H1 (cell line): ENCODE data around the gene MYH11. TPM values are rescaled to one million over a fixed set of nuclear protein-coding genes. Genes with fewer than 3 reads are reported as not detected.

ENCODE experiments used
- ATF2 ChIP-seq: IDR thresholded peaks from 2 replicates; pipeline ENCODE4 v1.6.1; 2012; ENCODE audit warnings: low read length, inconsistent platforms
- BRCA1 ChIP-seq: IDR thresholded peaks from 2 replicates; pipeline ENCODE4 v1.6.1; 2012; ENCODE audit warnings: low read depth, low read length, improper control_type of control experiment
- CBX5 ChIP-seq: fragments of 300-800, 300-1000 bp; sonication (generic); IDR thresholded peaks from 2 replicates; pipeline ENCODE4 v1.7.1; 2016; ENCODE audit warnings: antibody characterized with exemption, low read length, low read depth
- CHD2 ChIP-seq: IDR thresholded peaks from 2 replicates; pipeline ENCODE4 v1.6.1; 2012; ENCODE audit warnings: low read length, improper control_type of control experiment
- GABPA ChIP-seq: IDR thresholded peaks from 2 replicates; pipeline ENCODE4 v1.6.1; 2011; ENCODE audit warnings: mild to moderate bottlenecking, low read length, moderate library complexity, borderline replicate concordance; ENCODE audit not compliant: insufficient read depth
- HDAC6 ChIP-seq: IDR thresholded peaks from one replicate; pipeline ENCODE4 v1.7.1; 2012; ENCODE audit warnings: low read depth, mild to moderate bottlenecking, inconsistent platforms, low read length, moderate library complexity
- SIN3A ChIP-seq, 2 experiments: IDR thresholded peaks in 1 of 2; conservative IDR thresholded peaks in 1 of 2; 2 replicates each; pipeline ENCODE4 v1.6.1; 2011 to 2012; ENCODE audit warnings: low read length in 2 of 2, improper control_type of control experiment in 1 of 2, low read depth in 1 of 2, mild to moderate bottlenecking in 1 of 2
- TAF7 ChIP-seq: optimal IDR thresholded peaks from 2 replicates; pipeline ENCODE3; 2011; ENCODE audit warnings: low read depth, mild to moderate bottlenecking, inconsistent platforms, low read length, moderate library complexity, borderline replicate concordance
- TBP ChIP-seq: IDR thresholded peaks from 2 replicates; pipeline ENCODE4 v1.6.1; 2011; ENCODE audit warnings: low read depth, low read length, improper control_type of control experiment
- YY1 ChIP-seq: IDR thresholded peaks from 2 replicates; pipeline ENCODE4 v1.6.1; 2011; ENCODE audit warnings: low read depth, mild to moderate bottlenecking, low read length
- polyA plus RNA-seq, 7 experiments: library from polyadenylated mRNA; depleted of rRNA in 3 of 7; stranded (reverse) in 5 of 7; unstranded in 2 of 7; fragments of >200 nt in 5 of 7; fragments of 200-250 nt in 2 of 7; gene quantifications; 1 replicate in 5 of 7; 2 replicates in 1 of 7; 4 replicates in 1 of 7; pipeline versions ENCODE4 v1.2.1 to v1.2.3, GENCODE V29; 2011 to 2013; ENCODE audit warnings: missing spikeins in 2 of 7, mixed read lengths in 2 of 7
- total RNA-seq: library from RNA; stranded (reverse); fragmentation: NEBNext Ultra II Directional; extraction: Animal tissue kit (Norgen Biotek cat#: 25700); gene quantifications from 2 replicates; pipeline ENCODE4 v1.2.1, GENCODE V29; 2021

Gene MYH11
- total and polyA plus RNA-seq, 2 of the 8 experiments (the other 6 are each of a cell fraction or from before 2014, with no cell fraction given) = 0.11 to 0.78 TPM

GRCh38 chr16:15856901-15857698 lies at the start of gene MYH11 (continued):
- TF ChIP-seq ATF2 (no peak), YY1 (no peak), HDAC6 (no peak), SIN3A (conservative IDR thresholded peaks at IDR 0.05 in 1 of 2, IDR thresholded peaks at IDR 0.05 in 1 of 2; ENCODE audit: low read depth in 1 of 2, low read length in 2 of 2) (0 out of 4 replicates have a peak, but pooled peaks have one; percentile 16 to 17), TAF7 (no peak), CBX5 (no peak), BRCA1 (no peak), TBP (peak; percentile 54; the same call in 1 of the 2 replicates), GABPA (0 out of 2 replicates have a peak, but pooled peaks have one; percentile 21), CHD2 (no peak)
